HepG2 (cell line): ENCODE results near the gene FRMD3. TPM values are rescaled to one million over a fixed set of nuclear protein-coding genes. Genes with fewer than 3 reads are reported as not detected.

Experiments used
- ATAC-seq: fragments of 200-7000 bp; cut with Tn5 transposase; 3 replicates; pipeline ENCODE4 v1.9.1; 2020; ENCODE audit warnings: mild to moderate bottlenecking, moderate library complexity
- BruUV-seq: library from RNA; stranded (reverse); fragments of 400-500 nt; replicated peaks from 2 replicates; lab custom pipeline; 2021; lab: Mats Ljungman, UMichigan
- CTCF ChIA-PET: fragments of 300-600 bp; formaldehyde crosslinking; extraction: SDS; loops from one replicate; lab custom pipeline; 2021; ENCODE audit warnings: low total read pairs, inconsistent platforms, low intra/inter-chr PET ratio; lab: Yijun Ruan, JAX
- POLR2A ChIA-PET: fragments of 350-600 bp; sonication (Branson Sonifier 250); formaldehyde crosslinking; loops from one replicate; lab custom pipeline; 2020; ENCODE audit warnings: antibody characterized with exemption, inconsistent platforms; lab: Yijun Ruan, JAX
- DNase-seq: peaks from one replicate; pipeline ENCODE4 v3.0.0-alpha.2; 2015; ENCODE audit warnings: low spot score
- FAIRE-seq: peaks from 3 replicates; lab custom pipeline; 2011; peaks lifted over from hg19 to GRCh38; lab: Jason Lieb, UNC
- H2AFZ ChIP-seq: one replicate; pipeline ENCODE4 v1.6.1; 2011; ENCODE audit warnings: low read length, inconsistent platforms
- H3K27ac ChIP-seq: fragments of 300-600 bp; 3 replicates; pipeline ENCODE4 v1.8.0; 2011; ENCODE audit warnings: mixed run types, mild to moderate bottlenecking, mixed read lengths, low read length, inconsistent platforms; ENCODE audit not compliant: insufficient read depth; ENCODE audit errors: extremely low read length
- H3K27me3 ChIP-seq, 2 experiments: fragments of 200-600 bp in 1 of 2; 2 replicates in 1 of 2; 3 replicates in 1 of 2; pipeline versions ENCODE4 v1.6.0 to v1.8.0; 2011; ENCODE audit warnings: low read length in 2 of 2, mild to moderate bottlenecking in 2 of 2, moderate library complexity in 2 of 2, inconsistent platforms in 1 of 2; ENCODE audit not compliant: insufficient read depth in 2 of 2, control insufficient read depth in 1 of 2
- H3K36me3 ChIP-seq, 2 experiments: fragments of 200-600 bp in 1 of 2; replicated peaks in 1 of 2; 2 replicates in 1 of 2; 3 replicates in 1 of 2; pipeline versions ENCODE4 v1.5.1 to v1.8.0; 2011; ENCODE audit warnings: low read length in 2 of 2, inconsistent platforms in 1 of 2; ENCODE audit not compliant: insufficient read depth in 2 of 2, control insufficient read depth in 1 of 2
- H3K4me1 ChIP-seq: 2 replicates; pipeline ENCODE4 v1.5.1; 2012; ENCODE audit warnings: low read length, inconsistent platforms; ENCODE audit not compliant: insufficient read depth
- H3K4me2 ChIP-seq: 2 replicates; pipeline ENCODE4 v1.6.0; 2011; ENCODE audit warnings: low read depth, low read length, inconsistent platforms
- H3K4me3 ChIP-seq, 3 experiments: fragments of 200-600 bp in 1 of 3; sonication (generic), shearing (Covaris generic) in 1 of 3; replicated peaks in 1 of 3; 2 replicates each; pipeline ENCODE4 v1.5.1; 2011 to 2016; ENCODE audit warnings: low read length in 3 of 3, inconsistent platforms in 2 of 3, low read depth in 2 of 3, mild to moderate bottlenecking in 2 of 3, control low read depth in 1 of 3, mixed read lengths in 1 of 3; ENCODE audit not compliant: insufficient read depth in 1 of 3
- H3K79me2 ChIP-seq: one replicate; pipeline ENCODE4 v1.6.1; 2011; ENCODE audit warnings: low read length, inconsistent platforms; ENCODE audit not compliant: insufficient read depth
- H3K9ac ChIP-seq: 2 replicates; pipeline ENCODE4 v1.6.0; 2011; ENCODE audit warnings: mild to moderate bottlenecking, low read depth, low read length, inconsistent platforms; ENCODE audit not compliant: insufficient read depth
- H3K9me3 ChIP-seq: 2 replicates; pipeline ENCODE4 v1.5.1; 2012; ENCODE audit warnings: mild to moderate bottlenecking, low read length
- H4K20me1 ChIP-seq: 2 replicates; pipeline ENCODE4 v1.6.0; 2011; ENCODE audit warnings: inconsistent platforms, mild to moderate bottlenecking, low read length, moderate library complexity; ENCODE audit not compliant: insufficient read depth
- JUND ChIP-seq: sonication (generic); formaldehyde crosslinking; IDR thresholded peaks from 2 replicates; pipeline ENCODE4 v1.8.0; 2022; ENCODE audit warnings: mild to moderate bottlenecking, missing genetic modification reagents
- ZNF326 ChIP-seq: sonication (generic); formaldehyde crosslinking; IDR thresholded peaks from 2 replicates; pipeline ENCODE4 v1.4.0; 2020; ENCODE audit warnings: missing genetic modification reagents, borderline replicate concordance
- ZNF616 ChIP-seq: sonication (generic); formaldehyde crosslinking; IDR thresholded peaks from 2 replicates; pipeline ENCODE4 v1.5.0; 2020; ENCODE audit warnings: low read depth, mild to moderate bottlenecking, missing genetic modification reagents
- WGBS: methylation state at CpG from one replicate; pipeline ENCODE4 v1.1.6; 2017; ENCODE audit warnings: low lambda C conversion rate; 5-methylcytosine and 5-hydroxymethylcytosine counted together
- in situ Hi-C: cut with HindIII; loops from 2 replicates; pipeline ENCODE4 v1.10.0; 2017; ENCODE audit warnings: low pct_unique_long_range_greater_than_20kb; ENCODE audit not compliant: extremely low pct_ligation_motif_present
- intact Hi-C: fragments of 100-400 bp; cut with micrococcal nuclease; formaldehyde crosslinking; loops from one replicate; pipeline ENCODE4 v1.10.0; 2022; ENCODE audit not compliant: unreplicated experiment
- polyA plus RNA-seq, 8 experiments: library from polyadenylated mRNA; depleted of rRNA in 3 of 8; stranded (reverse) in 7 of 8; unstranded in 1 of 8; fragments of >200 nt; fragmentation: Illumina TruSeq in 4 of 8; extraction: Trizol in 4 of 8; gene quantifications; 2 replicates each; pipeline versions ENCODE4 v1.2.1 to v1.2.3, GENCODE V29; 2011 to 2016; ENCODE audit warnings: low read depth in 4 of 8, missing spikeins in 1 of 8, mixed read lengths in 1 of 8; ENCODE audit not compliant: insufficient read depth in 1 of 8
- total RNA-seq, 5 experiments: library from RNA; depleted of rRNA; stranded (reverse); fragments of >200 nt; fragmentation: Illumina TruSeq; extraction: Trizol; gene quantifications; 2 replicates each; pipeline ENCODE4 v1.2.3, GENCODE V29; 2016; ENCODE audit warnings: low read depth in 1 of 5
- TF ChIP-seq, protein P1 (sequence below): sonication (generic); formaldehyde crosslinking; IDR thresholded peaks from 2 replicates; pipeline ENCODE4 v1.4.0; 2020; ENCODE audit warnings: missing genetic modification reagents
- TF ChIP-seq, protein P2 (sequence below): sonication (generic); formaldehyde crosslinking; IDR thresholded peaks from 2 replicates; pipeline ENCODE4 v1.4.0; 2020; ENCODE audit warnings: mild to moderate bottlenecking, missing genetic modification reagents
- TF ChIP-seq, protein P3 (sequence below): sonication (generic); formaldehyde crosslinking; IDR thresholded peaks from 2 replicates; pipeline ENCODE4 v1.4.0; 2020; ENCODE audit warnings: mild to moderate bottlenecking, missing genetic modification reagents

The FRMD3 gene
- total and polyA plus RNA-seq, 2 of the 13 experiments (the other 11 are each of a cell fraction or from before 2014, with no cell fraction given), result 3.2 to 7.7 TPM

DNA sequence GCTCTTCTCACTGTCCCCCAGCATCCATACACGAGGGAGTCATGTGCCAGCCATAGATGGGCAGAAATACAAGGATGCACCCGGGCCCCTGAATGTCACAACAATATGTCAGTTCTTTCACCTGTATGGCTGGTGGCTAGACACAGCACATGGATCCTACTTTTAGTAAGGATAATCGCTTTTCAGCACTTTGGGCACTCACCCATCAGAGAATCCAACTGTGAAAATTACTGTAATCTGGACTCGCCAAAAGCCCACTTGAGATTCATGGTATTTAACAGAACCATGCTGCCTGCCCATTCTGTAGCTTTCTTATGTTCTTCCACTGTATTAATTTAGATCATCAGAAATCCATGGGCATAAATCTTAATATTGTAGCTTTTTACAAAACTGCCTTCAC, 124.8 kb downstream of the FRMD3 start:
- WGBS, result 96% methylated on average over 4 of the region's 4 CpGs
- in situ Hi-C loops (no loop called here), intact Hi-C loops (no loop called here)
- no peak overlapping the region for H3K9ac ChIP-seq
- no peak overlapping the region for H2AFZ ChIP-seq
- H3K4me1 ChIP-seq, result peaks cover 11% of the 10 kb centered on the region
- DNase-seq (no peak), ATAC-seq (no peak)
- ChIA-PET CTCF (no interaction called here), POLR2A (no interaction called here)
- H3K4me3 ChIP-seq, result no peak overlapping the region
- H3K27ac ChIP-seq, result no peak overlapping the region
- no peak overlapping the region for H3K4me2 ChIP-seq
- no TSS peak for BruUV-seq
- no peak for TF ChIP-seq ZNF326
- TF ChIP-seq JUND, result no peak
- TF ChIP-seq, protein P1, sequence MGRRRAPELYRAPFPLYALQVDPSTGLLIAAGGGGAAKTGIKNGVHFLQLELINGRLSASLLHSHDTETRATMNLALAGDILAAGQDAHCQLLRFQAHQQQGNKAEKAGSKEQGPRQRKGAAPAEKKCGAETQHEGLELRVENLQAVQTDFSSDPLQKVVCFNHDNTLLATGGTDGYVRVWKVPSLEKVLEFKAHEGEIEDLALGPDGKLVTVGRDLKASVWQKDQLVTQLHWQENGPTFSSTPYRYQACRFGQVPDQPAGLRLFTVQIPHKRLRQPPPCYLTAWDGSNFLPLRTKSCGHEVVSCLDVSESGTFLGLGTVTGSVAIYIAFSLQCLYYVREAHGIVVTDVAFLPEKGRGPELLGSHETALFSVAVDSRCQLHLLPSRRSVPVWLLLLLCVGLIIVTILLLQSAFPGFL (CRISPR knock-in tag), result no peak
- TF ChIP-seq ZNF616 (CRISPR knock-in tag), result no peak
- TF ChIP-seq, protein P2, sequence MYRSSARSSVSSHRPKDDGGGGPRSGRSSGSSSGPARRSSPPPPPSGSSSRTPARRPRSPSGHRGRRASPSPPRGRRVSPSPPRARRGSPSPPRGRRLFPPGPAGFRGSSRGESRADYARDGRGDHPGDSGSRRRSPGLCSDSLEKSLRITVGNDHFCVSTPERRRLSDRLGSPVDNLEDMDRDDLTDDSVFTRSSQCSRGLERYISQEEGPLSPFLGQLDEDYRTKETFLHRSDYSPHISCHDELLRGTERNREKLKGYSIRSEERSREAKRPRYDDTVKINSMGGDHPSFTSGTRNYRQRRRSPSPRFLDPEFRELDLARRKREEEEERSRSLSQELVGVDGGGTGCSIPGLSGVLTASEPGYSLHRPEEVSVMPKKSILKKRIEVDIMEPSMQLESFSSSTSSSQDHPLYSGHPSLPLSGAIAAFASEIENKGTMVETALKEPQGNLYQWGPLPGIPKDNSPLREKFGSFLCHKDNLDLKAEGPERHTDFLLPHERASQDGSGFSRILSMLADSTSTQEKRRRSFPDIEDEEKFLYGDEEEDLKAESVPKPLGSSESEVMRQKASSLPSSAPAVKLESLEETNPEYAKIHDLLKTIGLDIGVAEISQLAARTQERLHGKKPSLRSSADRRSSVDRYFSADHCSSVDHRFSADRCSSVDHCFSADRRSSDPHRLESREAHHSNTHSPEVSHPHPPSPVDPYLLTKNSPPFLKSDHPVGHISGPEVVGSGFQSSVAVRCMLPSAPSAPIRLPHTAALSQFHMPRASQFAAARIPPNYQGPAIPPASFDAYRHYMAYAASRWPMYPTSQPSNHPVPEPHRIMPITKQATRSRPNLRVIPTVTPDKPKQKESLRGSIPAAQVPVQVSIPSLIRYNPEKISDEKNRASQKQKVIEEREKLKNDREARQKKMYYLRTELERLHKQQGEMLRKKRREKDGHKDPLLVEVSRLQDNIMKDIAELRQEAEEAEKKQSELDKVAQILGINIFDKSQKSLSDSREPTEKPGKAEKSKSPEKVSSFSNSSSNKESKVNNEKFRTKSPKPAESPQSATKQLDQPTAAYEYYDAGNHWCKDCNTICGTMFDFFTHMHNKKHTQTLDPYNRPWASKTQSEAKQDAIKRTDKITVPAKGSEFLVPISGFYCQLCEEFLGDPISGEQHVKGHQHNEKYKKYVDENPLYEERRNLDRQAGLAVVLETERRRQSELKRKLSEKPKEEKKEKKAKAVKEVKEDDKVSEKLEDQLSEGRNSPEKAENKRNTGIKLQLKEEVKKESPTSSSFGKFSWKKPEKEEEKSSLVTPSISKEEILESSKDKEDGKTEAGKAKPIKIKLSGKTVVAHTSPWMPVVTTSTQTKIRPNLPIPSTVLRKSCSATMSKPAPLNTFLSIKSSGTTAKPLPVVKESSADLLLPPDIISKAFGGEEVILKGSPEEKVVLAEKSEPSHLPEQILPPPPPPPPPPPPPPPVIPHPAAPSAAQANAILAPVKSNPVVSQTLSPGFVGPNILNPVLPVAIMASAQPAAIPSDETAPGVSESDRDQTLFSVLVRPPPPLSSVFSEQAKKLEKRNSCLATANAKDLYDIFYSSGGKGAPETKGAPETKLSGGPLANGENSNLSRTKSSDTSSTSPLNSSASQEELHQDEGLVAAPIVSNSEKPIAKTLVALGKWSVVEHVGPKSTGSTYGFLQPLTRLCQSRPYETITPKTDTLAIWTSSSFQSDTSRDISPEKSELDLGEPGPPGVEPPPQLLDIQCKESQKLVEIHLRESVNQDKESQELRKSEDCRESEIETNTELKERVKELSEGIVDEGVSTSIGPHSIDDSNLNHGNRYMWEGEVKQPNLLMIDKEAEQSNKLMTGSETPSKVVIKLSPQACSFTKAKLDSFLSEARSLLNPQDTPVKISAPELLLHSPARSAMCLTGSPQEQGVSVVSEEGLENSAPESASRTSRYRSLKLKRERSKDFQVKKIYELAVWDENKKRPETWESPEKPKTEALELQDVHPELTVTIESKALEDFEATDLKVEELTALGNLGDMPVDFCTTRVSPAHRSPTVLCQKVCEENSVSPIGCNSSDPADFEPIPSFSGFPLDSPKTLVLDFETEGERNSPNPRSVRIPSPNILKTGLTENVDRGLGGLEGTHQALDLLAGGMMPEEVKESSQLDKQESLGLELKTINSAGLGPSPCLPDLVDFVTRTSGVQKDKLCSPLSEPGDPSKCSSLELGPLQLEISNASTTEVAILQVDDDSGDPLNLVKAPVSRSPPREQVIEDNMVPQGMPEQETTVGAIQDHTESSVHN (CRISPR knock-in tag), result no peak
- TF ChIP-seq, protein P3, sequence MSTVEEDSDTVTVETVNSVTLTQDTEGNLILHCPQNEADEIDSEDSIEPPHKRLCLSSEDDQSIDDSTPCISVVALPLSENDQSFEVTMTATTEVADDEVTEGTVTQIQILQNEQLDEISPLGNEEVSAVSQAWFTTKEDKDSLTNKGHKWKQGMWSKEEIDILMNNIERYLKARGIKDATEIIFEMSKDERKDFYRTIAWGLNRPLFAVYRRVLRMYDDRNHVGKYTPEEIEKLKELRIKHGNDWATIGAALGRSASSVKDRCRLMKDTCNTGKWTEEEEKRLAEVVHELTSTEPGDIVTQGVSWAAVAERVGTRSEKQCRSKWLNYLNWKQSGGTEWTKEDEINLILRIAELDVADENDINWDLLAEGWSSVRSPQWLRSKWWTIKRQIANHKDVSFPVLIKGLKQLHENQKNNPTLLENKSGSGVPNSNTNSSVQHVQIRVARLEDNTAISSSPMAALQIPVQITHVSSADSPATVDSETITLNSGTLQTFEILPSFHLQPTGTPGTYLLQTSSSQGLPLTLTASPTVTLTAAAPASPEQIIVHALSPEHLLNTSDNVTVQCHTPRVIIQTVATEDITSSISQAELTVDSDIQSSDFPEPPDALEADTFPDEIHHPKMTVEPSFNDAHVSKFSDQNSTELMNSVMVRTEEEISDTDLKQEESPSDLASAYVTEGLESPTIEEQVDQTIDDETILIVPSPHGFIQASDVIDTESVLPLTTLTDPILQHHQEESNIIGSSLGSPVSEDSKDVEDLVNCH (CRISPR knock-in tag), result no peak
- TF ChIP-seq, all 625 proteins: peak for 0
- no peaks in the 10 kb centered on the region for H3K9me3 ChIP-seq
- H3K27me3 ChIP-seq, result no peaks in the 10 kb centered on the region
- H4K20me1 ChIP-seq, result no peaks in the 10 kb centered on the region
- H3K36me3 ChIP-seq, result no peaks in the 10 kb centered on the region; a peak in 1 of 5 replicates
- H3K79me2 ChIP-seq, result peaks cover 2% of the 10 kb centered on the region
- FAIRE-seq, result no peak
